Colonic mucosa (tissue), 4 donors: ENCODE results near the gene ITIH5. TPM values are rescaled to one million over a fixed set of nuclear protein-coding genes. Genes with fewer than 3 reads are reported as not detected.

Experiments used
- DNase-seq: peaks from one replicate; pipeline ENCODE4 v3.0.0-alpha.2; 2020
- H3K27ac ChIP-seq: fragments of 200-600 bp; one replicate; pipeline ENCODE4 v1.8.0; 2021
- H3K27me3 ChIP-seq: fragments of 200-600 bp; one replicate; pipeline ENCODE4 v1.8.0; 2021
- H3K36me3 ChIP-seq: fragments of 200-600 bp; one replicate; pipeline ENCODE4 v1.8.0; 2021
- H3K4me1 ChIP-seq: fragments of 200-600 bp; one replicate; pipeline ENCODE4 v1.8.0; 2021; ENCODE audit warnings: mild to moderate bottlenecking
- H3K4me3 ChIP-seq: fragments of 200-600 bp; one replicate; pipeline ENCODE4 v1.8.0; 2021
- H3K9ac ChIP-seq, 2 donors: one replicate each; pipeline ENCODE4 v1.7.0; 2013; ENCODE audit warnings: control low read depth in 2 of 2, low read depth in 2 of 2, low read length in 2 of 2
- H3K9me3 ChIP-seq: fragments of 200-600 bp; one replicate; pipeline ENCODE4 v1.8.0; 2021
- CTCF ChIP-seq: fragments of 200-600 bp; IDR thresholded peaks from one replicate; pipeline ENCODE4 v1.8.0; 2022; ENCODE audit warnings: antibody characterized with exemption, mild to moderate bottlenecking
- intact Hi-C: fragments of 100-400 bp; cut with DNase I; formaldehyde crosslinking; loops from one replicate; pipeline ENCODE4 v1.14.1; 2022
- total RNA-seq, 2 donors: library from RNA; stranded (reverse); fragmentation: NEBNext Ultra II Directional in 1 of 2; extraction: Animal tissue kit (Norgen Biotek cat#: 25700) in 1 of 2; gene quantifications; one replicate each; pipeline ENCODE4 v1.2.1, GENCODE V29; 2021
- donor health status: healthy.
- donor health status: DM: no; HTN: no; CAD: no.
- donor health status: DM: no; HTN: no; CAD: no.

Gene ITIH5
- total RNA-seq, 2 donors from 2014 or later, result 2.2 to 15.6 TPM

DNA sequence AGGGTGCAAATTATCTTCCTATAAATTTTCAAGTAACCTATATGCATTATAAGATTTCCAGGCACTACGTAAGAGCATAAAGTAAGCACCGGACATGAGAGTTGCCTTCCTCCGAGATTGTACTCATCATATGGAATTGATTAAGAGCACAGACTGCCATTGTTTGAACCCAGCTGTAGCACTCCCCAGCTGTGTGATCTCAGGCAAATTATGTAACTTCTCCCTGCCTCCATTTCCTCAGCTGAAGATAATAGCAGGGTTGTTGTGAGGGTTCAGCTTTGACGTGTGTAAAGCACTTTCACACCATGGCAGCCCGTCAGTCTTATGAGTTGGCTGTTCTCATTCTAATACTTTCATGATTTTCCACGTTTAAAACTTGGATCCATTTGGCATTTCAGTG is 122.6 kb downstream of the ITIH5 start:
- Histone ChIP-seq H3K4me1 (no peaks in the 10 kb centered on the region), H3K27ac (no peak overlapping the region)

DNA sequence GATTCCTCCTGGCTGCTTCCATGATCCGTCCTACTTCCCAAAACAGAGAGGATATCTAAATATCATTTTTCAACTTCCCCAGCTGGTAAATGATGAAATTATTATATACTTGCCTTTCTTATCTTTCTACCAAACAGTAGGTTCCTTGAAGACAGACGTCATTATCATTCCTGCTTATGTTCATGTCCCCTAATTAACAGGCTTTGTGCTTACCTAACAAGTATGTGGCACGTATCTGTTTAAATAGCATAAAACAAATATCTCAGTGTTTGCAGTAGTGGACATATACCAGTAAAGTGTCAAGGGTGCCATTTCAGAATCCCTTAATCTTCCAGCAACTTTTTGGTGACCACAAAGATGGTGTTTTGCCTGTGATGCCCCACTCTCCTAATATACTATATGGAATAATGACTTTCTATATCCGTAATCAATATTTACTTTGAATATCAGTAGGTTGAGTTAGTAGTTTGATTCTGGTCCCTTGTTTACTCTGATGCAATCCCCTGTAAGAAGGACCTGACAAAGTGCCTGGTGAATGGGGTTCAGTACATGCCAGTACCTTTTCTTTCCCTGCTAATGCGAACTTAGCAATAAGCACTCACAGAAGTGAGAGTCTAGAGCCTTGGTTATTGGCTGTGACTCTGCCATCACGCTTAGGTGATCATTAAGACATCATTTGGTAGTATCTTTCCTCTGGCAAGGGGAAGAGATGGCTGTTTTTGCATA is 124.4 kb downstream of the ITIH5 start:
- H3K9ac ChIP-seq, result no peak overlapping the region
- intact Hi-C loops, result no loop called here
- TF ChIP-seq CTCF, result no peak
- no peak for DNase-seq
- H3K27ac ChIP-seq, result no peak overlapping the region
- no peaks in the 10 kb centered on the region for H3K4me1 ChIP-seq
- no peaks in the 10 kb centered on the region for H3K27me3 ChIP-seq
- H3K4me3 ChIP-seq, result no peak overlapping the region
- H3K36me3 ChIP-seq, result no peaks in the 10 kb centered on the region
- no peaks in the 10 kb centered on the region for H3K9me3 ChIP-seq

More for the DNA sequence above, 122.6 kb downstream of the ITIH5 start:
- Histone ChIP-seq H3K9ac (no peak overlapping the region), H3K27me3 (no peaks in the 10 kb centered on the region), H3K9me3 (no peaks in the 10 kb centered on the region), H3K4me3 (no peak overlapping the region), H3K36me3 (no peaks in the 10 kb centered on the region)
- intact Hi-C loops, result no loop called here
- DNase-seq, result no peak
- TF ChIP-seq CTCF, result no peak

DNA sequence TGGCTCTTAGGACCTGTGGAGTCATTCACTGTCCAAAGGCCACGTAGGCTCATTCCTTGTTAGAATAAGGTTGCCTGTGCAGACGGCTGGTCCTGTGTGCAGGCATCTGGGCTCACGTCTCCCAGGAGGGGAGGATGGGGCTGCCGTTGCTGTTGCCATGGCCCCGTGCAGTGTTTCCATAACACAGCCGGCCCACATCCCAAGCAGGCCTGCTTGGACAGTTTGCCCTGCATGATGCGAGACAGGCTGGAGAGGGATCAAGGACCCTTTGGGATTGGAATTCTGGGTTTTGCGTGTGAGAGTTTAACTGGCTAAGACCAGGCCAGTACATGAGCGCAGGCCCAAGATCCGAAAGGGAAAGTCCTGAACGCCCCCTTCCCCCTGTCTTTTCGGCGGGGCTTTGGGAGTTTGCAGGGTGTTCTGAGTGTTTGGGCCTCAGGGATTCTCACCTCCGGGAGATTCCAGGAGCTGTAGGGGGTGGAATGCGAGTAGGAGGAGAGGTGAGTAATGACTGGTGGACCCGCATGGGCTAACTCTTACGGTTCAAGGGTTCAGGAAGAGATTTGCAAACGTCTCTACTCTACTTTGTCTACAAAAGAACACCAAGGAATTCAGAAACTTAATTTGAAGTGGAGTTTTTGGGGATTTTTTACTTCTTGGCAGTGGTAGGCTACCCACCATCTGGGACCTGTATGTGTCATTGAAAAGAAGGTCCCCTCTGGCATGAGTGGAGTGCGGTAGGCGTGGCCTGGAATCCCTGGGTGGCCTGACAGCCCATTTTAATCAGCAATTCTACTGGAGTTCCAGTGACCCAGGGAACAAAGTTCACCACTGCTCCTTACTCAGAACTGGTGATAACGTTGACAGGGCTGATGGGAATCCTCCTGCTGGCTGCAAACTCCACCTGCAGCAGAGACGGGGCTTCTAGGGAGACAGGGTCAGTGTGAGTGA is 125.4 kb downstream of the ITIH5 start:
- peak; percentile 26 for DNase-seq
- no peak overlapping the region for H3K4me3 ChIP-seq
- H3K27me3 ChIP-seq, result no peaks in the 10 kb centered on the region
- no peaks in the 10 kb centered on the region for H3K4me1 ChIP-seq
- H3K9ac ChIP-seq, result no peak overlapping the region
- intact Hi-C loops, result no loop called here
- no peaks in the 10 kb centered on the region for H3K36me3 ChIP-seq
- H3K27ac ChIP-seq, result peak overlapping the region; percentile 9
- no peak for TF ChIP-seq CTCF
- H3K9me3 ChIP-seq, result no peaks in the 10 kb centered on the region

- no peak for TF ChIP-seq CTCF
- H3K9me3 ChIP-seq, result no peaks in the 10 kb centered on the region
- no peak for DNase-seq
- no peak overlapping the region for H3K9ac ChIP-seq
- no peak overlapping the region for H3K27ac ChIP-seq
- no peaks in the 10 kb centered on the region for H3K27me3 ChIP-seq
- H3K36me3 ChIP-seq, result no peaks in the 10 kb centered on the region
- H3K4me3 ChIP-seq, result no peak overlapping the region
- intact Hi-C loops, result no loop called here
- no peaks in the 10 kb centered on the region for H3K4me1 ChIP-seq
Observed at GRCh38 chr10:7538970-7539654, 127.7 kb downstream of the ITIH5 start.

GRCh38 chr10:7537126-7537525 is 129.6 kb downstream of the ITIH5 start:
- Histone ChIP-seq H3K4me3 (no peak overlapping the region), H3K4me1 (no peaks in the 10 kb centered on the region), H3K27ac (no peak overlapping the region), H3K27me3 (no peaks in the 10 kb centered on the region), H3K9me3 (no peaks in the 10 kb centered on the region), H3K36me3 (no peaks in the 10 kb centered on the region), H3K9ac (no peak overlapping the region)
- intact Hi-C loops, result no loop called here
- no peak for TF ChIP-seq CTCF
- DNase-seq, result no peak
